Keratinocyte (primary cell): ENCODE data around the gene KIF21A. TPM values are rescaled to one million over a fixed set of nuclear protein-coding genes. Genes with fewer than 3 reads are reported as not detected.

ENCODE experiments used
- DNase-seq: peaks from one replicate; pipeline ENCODE4 v3.0.0-alpha.2; 2011; ENCODE audit warnings: low read depth, missing footprints, low spot score
- FAIRE-seq: peaks from 2 replicates; lab custom pipeline; 2011; peaks lifted over from hg19 to GRCh38; lab: Jason Lieb, UNC
- H2AFZ ChIP-seq: 2 replicates; pipeline ENCODE4 v1.6.0; 2012; ENCODE audit warnings: low read length, control low read depth, inconsistent platforms; ENCODE audit not compliant: control insufficient read depth
- H3K27ac ChIP-seq: 2 replicates; pipeline ENCODE4 v1.5.1; 2011; ENCODE audit warnings: low read length; ENCODE audit not compliant: control insufficient read depth, insufficient read depth
- H3K27me3 ChIP-seq: 3 replicates; pipeline ENCODE4 v1.6.0; 2011; ENCODE audit warnings: low read length; ENCODE audit not compliant: control insufficient read depth, insufficient read depth; ENCODE audit errors: extremely low read depth
- H3K36me3 ChIP-seq, 2 experiments: 2 replicates in 1 of 2; 3 replicates in 1 of 2; pipeline ENCODE4 v1.5.1; 2011; ENCODE audit warnings: low read length in 2 of 2, mild to moderate bottlenecking in 1 of 2; ENCODE audit not compliant: control insufficient read depth in 2 of 2, insufficient read depth in 2 of 2; ENCODE audit errors: extremely low read depth in 1 of 2
- H3K4me1 ChIP-seq: 3 replicates; pipeline ENCODE4 v1.5.1; 2011; ENCODE audit warnings: low read length; ENCODE audit not compliant: control insufficient read depth, insufficient read depth; ENCODE audit errors: extremely low read depth
- H3K4me2 ChIP-seq: 3 replicates; pipeline ENCODE4 v1.6.0; 2011; ENCODE audit warnings: low read depth, low read length; ENCODE audit not compliant: control insufficient read depth, insufficient read depth; ENCODE audit errors: extremely low read depth
- H3K4me3 ChIP-seq, 3 experiments: fragments of 200-600 bp in 1 of 3; sonication (generic) in 1 of 3; 2 replicates in 2 of 3; 3 replicates in 1 of 3; pipeline ENCODE4 v1.5.1; 2011 to 2016; ENCODE audit warnings: low read length in 3 of 3, mild to moderate bottlenecking in 3 of 3, control low read depth in 2 of 3, inconsistent platforms in 1 of 3, low read depth in 1 of 3, mixed read lengths in 1 of 3, mixed run types in 1 of 3, moderate library complexity in 1 of 3; ENCODE audit not compliant: control insufficient read depth in 2 of 3, insufficient read depth in 2 of 3; ENCODE audit errors: extremely low read depth in 1 of 3
- H3K79me2 ChIP-seq: 2 replicates; pipeline ENCODE4 v1.6.0; 2012; ENCODE audit warnings: low read length; ENCODE audit not compliant: control insufficient read depth, insufficient read depth
- H3K9ac ChIP-seq: 3 replicates; pipeline ENCODE4 v1.6.0; 2011; ENCODE audit warnings: low read length; ENCODE audit not compliant: control insufficient read depth, insufficient read depth; ENCODE audit errors: extremely low read depth
- H3K9me1 ChIP-seq: 3 replicates; pipeline ENCODE4 v1.6.0; 2011; ENCODE audit warnings: low read length; ENCODE audit not compliant: control insufficient read depth, insufficient read depth; ENCODE audit errors: extremely low read depth
- H3K9me3 ChIP-seq: 2 replicates; pipeline ENCODE4 v1.5.1; 2012; ENCODE audit warnings: low read depth, low read length; ENCODE audit not compliant: control insufficient read depth
- H4K20me1 ChIP-seq: 3 replicates; pipeline ENCODE4 v1.6.0; 2011; ENCODE audit warnings: low read length; ENCODE audit not compliant: control insufficient read depth, insufficient read depth; ENCODE audit errors: extremely low read depth
- EZH2 ChIP-seq: IDR thresholded peaks from one replicate; pipeline ENCODE4 v1.6.1; 2012; ENCODE audit warnings: inconsistent platforms, mild to moderate bottlenecking, low read length, moderate library complexity
- dilution Hi-C: fragments of 300-500 bp; cut with MboI; formaldehyde crosslinking; loops from one replicate; pipeline ENCODE4 v1.7.0; 2020; ENCODE audit warnings: low sequenced_read_pairs; ENCODE audit not compliant: extremely low pct_ligation_motif_present
- polyA plus RNA-seq, 5 experiments: library from polyadenylated mRNA; depleted of rRNA in 3 of 5; stranded (reverse) in 3 of 5; stranded (forward) in 1 of 5; unstranded in 1 of 5; fragments of >200 nt; gene quantifications; 1 replicate in 1 of 5; 2 replicates in 3 of 5; 3 replicates in 1 of 5; pipeline versions ENCODE4 v1.2.1 to v1.2.3, GENCODE V29; 2011 to 2012; ENCODE audit warnings: missing spikeins in 2 of 5, low read depth in 1 of 5, low replicate concordance in 1 of 5
- TF ChIP-seq, protein P1 (sequence below), 3 experiments: IDR thresholded peaks in 1 of 3; conservative IDR thresholded peaks in 1 of 3; optimal IDR thresholded peaks in 1 of 3; 2 replicates in 2 of 3; 3 replicates in 1 of 3; pipeline versions ENCODE3 to v1.5.1; 2011; ENCODE audit warnings: low read length in 3 of 3, mild to moderate bottlenecking in 3 of 3, moderate library complexity in 2 of 3, control low read depth in 1 of 3, inconsistent platforms in 1 of 3; ENCODE audit not compliant: insufficient read depth in 2 of 3; ENCODE audit errors: extremely low read depth in 1 of 3

KIF21A gene
- polyA plus RNA-seq, 1 donor (not counting 4 experiments of a cell fraction or from before 2014, with no cell fraction given) = 27.5 TPM

DNA sequence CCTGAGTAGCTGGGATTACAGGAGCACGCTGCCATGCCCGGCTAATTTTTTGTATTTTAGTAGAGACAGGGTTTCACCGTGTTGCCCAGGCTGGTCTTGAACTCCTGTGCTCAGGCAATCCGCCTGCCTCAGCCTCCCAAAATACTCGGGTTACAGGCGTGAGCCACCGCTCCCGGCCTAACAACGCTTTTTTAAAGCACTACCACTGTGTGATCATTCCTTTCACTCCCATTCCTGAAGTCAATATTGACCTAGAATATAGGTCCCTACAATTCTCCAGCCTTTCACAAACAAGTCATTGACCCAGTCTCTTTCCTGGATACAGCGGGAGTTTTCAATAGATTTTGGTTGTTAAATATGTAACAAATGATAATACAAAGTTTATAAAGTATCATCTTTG is 62.8 kb downstream of the KIF21A start:
- H3K4me2 ChIP-seq = no peak overlapping the region
- DNase-seq (no peak), FAIRE-seq (no peak)
- no peaks in the 10 kb centered on the region for H3K4me1 ChIP-seq
- no peak overlapping the region for H2AFZ ChIP-seq
- no peak overlapping the region for H3K4me3 ChIP-seq
- H3K27me3 ChIP-seq = no peaks in the 10 kb centered on the region
- peaks cover 3% of the 10 kb centered on the region for H3K9me1 ChIP-seq
- TF ChIP-seq, protein P1, sequence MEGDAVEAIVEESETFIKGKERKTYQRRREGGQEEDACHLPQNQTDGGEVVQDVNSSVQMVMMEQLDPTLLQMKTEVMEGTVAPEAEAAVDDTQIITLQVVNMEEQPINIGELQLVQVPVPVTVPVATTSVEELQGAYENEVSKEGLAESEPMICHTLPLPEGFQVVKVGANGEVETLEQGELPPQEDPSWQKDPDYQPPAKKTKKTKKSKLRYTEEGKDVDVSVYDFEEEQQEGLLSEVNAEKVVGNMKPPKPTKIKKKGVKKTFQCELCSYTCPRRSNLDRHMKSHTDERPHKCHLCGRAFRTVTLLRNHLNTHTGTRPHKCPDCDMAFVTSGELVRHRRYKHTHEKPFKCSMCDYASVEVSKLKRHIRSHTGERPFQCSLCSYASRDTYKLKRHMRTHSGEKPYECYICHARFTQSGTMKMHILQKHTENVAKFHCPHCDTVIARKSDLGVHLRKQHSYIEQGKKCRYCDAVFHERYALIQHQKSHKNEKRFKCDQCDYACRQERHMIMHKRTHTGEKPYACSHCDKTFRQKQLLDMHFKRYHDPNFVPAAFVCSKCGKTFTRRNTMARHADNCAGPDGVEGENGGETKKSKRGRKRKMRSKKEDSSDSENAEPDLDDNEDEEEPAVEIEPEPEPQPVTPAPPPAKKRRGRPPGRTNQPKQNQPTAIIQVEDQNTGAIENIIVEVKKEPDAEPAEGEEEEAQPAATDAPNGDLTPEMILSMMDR (optimal IDR thresholded peaks at IDR 0.05 in 1 of 3, IDR thresholded peaks at IDR 0.05 in 1 of 3, conservative IDR thresholded peaks at IDR 0.05 in 1 of 3; ENCODE audit: extremely low read depth in 1 of 3, insufficient read depth in 2 of 3, low read length in 3 of 3) = no peak
- TF ChIP-seq EZH2 = no peak
- no peak overlapping the region for H3K9ac ChIP-seq
- H4K20me1 ChIP-seq = no peaks in the 10 kb centered on the region
- no peaks in the 10 kb centered on the region for H3K79me2 ChIP-seq
- no peak overlapping the region for H3K27ac ChIP-seq
- dilution Hi-C loops = no loop called here
- no peaks in the 10 kb centered on the region for H3K36me3 ChIP-seq
- H3K9me3 ChIP-seq = no peaks in the 10 kb centered on the region

DNA sequence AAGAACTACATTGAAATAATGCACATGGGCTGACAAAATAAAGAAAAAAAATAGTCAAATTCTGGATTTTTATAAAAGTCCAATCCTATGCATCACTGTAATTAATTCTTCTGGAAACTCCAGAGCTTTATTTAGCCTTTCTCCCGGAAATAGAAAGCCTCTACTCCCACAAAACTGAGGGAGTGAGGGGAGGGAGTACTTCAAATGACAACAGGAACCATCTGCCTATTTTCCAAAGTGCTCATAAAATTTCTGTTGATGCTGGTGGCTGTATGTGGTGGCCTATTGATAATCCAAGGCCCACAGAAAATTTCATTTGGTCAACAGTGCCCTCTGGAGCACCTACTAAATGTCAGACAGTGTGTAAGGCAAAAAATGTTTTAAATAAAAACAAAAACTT is 64.6 kb downstream of the KIF21A start:
- dilution Hi-C loops = no loop called here
- no peaks in the 10 kb centered on the region for H3K9me3 ChIP-seq
- H2AFZ ChIP-seq = no peak overlapping the region
- TF ChIP-seq, protein P1 (optimal IDR thresholded peaks at IDR 0.05 in 1 of 3, IDR thresholded peaks at IDR 0.05 in 1 of 3, conservative IDR thresholded peaks at IDR 0.05 in 1 of 3; ENCODE audit: extremely low read depth in 1 of 3, insufficient read depth in 2 of 3, low read length in 3 of 3) = no peak
- no peak for TF ChIP-seq EZH2
- no peak overlapping the region for H3K4me2 ChIP-seq
- no peak overlapping the region for H3K4me3 ChIP-seq
- no peaks in the 10 kb centered on the region for H4K20me1 ChIP-seq
- no peaks in the 10 kb centered on the region for H3K4me1 ChIP-seq
- H3K9me1 ChIP-seq = peaks cover 3% of the 10 kb centered on the region
- no peak for DNase-seq
- H3K27ac ChIP-seq = no peak overlapping the region
- no peaks in the 10 kb centered on the region for H3K27me3 ChIP-seq
- no peaks in the 10 kb centered on the region for H3K36me3 ChIP-seq
- no peak overlapping the region for H3K9ac ChIP-seq
- FAIRE-seq = no peak
- no peaks in the 10 kb centered on the region for H3K79me2 ChIP-seq
